OCI-M2 (cell line): ENCODE data around the gene C1QBP.
A peak's percentile ranks its signal among the peaks of the same experiment; 100 is the strongest.
"Not testable (repeated sequence)": the region's sequence is repeated elsewhere in the genome, so short reads cannot be mapped to it uniquely, and the experiment has no call there.

Experiments
- DNase-seq: peaks from one replicate; lab custom pipeline; 2025; ENCODE audit not compliant: unreplicated experiment; lab: John Stamatoyannopoulos, UW

The C1QBP gene

GRCh38 chr17:5434984-5435383, 4.0 kb downstream of the C1QBP start:
- DNase-seq, result no peak

DNA sequence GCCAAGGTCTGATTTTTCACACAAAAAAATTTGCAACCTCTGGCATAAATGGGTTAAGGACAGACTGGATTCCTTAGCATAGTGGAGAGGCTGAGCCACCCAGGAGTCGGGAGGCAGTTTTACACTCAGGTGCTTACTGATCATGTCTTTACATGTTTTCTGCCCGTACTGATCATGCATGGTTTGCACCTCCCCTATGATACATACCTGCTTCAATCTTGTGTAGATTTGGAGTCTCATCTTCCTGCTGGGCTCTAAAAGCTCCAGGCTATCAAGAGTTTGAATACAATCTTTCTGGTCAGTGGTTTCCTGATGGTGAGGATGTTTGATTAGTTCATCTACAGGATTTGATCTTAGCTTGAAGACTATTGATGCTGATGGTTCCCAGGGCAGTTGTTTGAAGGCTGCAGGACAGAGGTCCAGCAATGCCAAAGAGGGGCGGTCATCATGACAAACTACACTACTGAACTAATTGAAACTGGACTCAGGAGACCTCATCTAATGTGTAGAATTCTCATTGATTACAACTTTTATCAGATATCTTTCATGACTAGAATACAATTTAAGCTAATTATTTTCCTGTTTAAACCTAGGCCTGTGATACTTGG, 6.9 kb downstream of the C1QBP start:
- DNase-seq, result no peak

DNA sequence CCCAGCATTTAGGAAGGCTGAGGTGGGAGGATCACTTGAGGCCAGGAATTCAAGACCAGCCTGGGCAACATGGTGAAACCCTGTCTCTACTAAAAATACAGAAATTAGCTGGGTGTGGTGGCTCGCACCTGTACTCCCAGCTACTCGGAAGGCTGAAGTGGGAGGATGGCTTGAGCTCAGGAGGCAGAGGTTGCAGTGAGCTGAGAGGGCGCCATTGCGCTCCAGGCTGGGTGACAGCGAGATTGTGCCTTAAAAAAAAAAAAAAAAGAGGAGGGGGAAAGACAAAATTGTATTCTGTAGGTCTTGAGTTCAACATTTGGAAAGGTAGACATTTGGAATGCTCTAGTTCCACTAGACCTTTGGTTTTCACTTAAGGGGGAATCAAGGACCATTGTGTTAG, 7.7 kb downstream of the C1QBP start:
- DNase-seq, result not testable (repeated sequence)

- no peak for DNase-seq
These were observed 8.4 kb downstream of the C1QBP start for GRCh38 chr17:5430413-5430999.

DNA sequence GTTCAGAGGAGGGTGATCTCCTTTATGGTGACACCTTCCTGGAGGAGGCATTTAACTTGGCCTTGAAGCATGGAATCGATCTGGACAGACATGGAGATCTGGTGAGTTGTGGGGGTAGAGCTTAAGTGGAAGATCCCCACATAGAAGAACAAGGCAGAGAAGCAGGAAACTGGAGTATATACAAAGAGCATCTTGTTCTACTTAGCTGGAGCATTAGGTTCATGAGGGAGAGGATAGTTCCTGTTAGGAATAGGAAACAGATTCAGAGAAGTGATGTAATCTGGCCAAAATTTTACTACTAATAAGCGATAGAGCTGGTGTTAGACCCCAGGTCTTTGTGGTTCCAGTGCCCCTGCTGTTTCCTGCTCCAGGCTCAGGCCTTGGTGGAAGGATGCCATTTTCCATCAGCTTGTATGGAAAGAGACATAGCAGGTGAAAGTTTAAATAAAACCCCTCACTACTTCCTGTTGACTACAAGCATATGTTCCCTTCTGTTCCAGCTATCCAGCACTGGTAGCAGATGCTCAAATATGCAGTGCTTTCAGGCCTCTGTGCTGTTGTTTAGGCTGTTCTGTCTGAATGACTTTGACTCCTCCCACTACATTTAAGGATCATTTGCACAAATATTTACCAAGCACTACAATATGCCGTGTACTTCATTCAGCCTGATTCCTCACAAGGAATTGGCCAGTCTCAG, 9.6 kb downstream of the C1QBP start:
- no peak for DNase-seq

DNA sequence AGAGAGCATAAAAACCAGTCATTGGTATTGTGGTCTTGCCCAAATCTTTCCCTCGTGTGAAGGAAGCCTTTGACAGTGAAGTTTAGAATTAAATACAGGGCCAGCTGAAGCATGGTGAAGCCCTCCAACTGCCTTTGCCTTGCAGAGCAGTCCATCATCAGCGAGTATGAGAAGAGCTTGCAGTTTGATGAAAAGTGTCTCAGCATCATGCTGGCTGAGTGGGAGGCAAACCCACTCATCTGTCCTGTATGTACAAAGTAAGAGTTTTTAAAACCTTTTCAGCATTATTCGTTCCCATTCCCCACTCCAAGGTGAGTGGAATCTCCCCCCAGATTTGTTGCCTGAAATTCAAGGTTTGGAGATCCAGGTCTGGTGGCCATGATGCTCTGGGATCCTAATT, 13.1 kb downstream of the C1QBP start:
- DNase-seq, result no peak

GRCh38 chr17:5424909-5425308, 14.0 kb downstream of the C1QBP start:
- no peak for DNase-seq

- no peak for DNase-seq
These were observed 16.4 kb downstream of the C1QBP start for GRCh38 chr17:5422505-5422904.

- DNase-seq, result no peak
These were observed 18.8 kb downstream of the C1QBP start, which contains the start of gene RPAIN for GRCh38 chr17:5419959-5420653. RPAIN (plus strand) TSS chr17:5420182; CDS start chr17:5420211, 29 bp downstream.

GRCh38 chr17:5419356-5419958, 19.5 kb downstream of the C1QBP start, which contains the start of gene NUP88:
NUP88 (minus strand) TSS chr17:5419662; CDS start chr17:5419650, 12 bp downstream.
- DNase-seq, result peak; percentile 75

- DNase-seq, result no peak
These were observed 20.0 kb downstream of the C1QBP start for GRCh38 chr17:5418858-5419355.

GRCh38 chr17:5416901-5417300, 22.1 kb downstream of the C1QBP start:
- DNase-seq, result no peak

DNA sequence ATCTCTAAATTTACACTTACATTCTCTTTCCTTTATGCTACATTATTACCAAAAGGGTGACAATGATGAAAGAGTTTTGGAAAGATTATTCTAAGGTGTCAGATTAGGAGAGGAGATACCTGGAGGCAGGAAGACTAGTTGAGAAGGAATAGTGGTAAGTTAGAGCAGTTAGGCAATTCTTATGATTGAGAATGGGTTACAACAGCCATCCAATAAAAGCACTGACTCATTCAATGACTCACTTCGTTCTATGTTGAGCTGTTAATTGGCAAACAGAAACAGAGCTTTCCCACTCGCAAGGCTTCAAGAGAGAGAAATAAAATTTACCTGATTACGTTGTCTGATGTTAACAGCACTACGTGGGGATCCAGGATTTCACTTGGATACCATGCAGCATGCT, 25.3 kb downstream of the C1QBP start:
- DNase-seq, result no peak

GRCh38 chr17:5410594-5411272, 28.2 kb downstream of the C1QBP start:
- DNase-seq, result no peak

- DNase-seq, result no peak
These were observed 30.8 kb downstream of the C1QBP start for GRCh38 chr17:5408186-5408585.

DNA sequence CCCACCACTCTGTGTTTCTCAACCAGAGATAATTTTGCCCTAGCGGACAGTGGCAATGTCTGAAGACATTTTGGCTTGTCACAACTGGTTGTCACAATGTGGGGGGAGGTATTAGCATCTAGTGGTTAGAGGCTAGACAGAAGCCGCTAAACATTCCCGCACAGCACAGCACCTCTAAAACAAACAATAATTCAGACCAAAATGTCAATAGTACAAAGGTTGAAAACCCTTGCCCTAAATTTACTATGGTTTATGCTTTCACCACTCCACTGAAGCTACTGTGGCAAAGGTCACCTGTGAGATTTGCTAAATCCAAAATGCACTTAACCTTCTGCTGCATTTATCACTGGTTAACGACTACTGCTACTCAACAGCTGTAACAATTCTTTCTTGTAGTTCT, 33.6 kb downstream of the C1QBP start:
- no peak for DNase-seq

GRCh38 chr17:5399767-5400166, 39.2 kb downstream of the C1QBP start:
- no peak for DNase-seq

- DNase-seq, result no peak
These were observed 42.3 kb downstream of the C1QBP start for GRCh38 chr17:5396612-5397011.

- no peak for DNase-seq
These were observed 47.3 kb downstream of the C1QBP start for GRCh38 chr17:5391678-5392077.
